HG02970 (cell line): Measurements from ENCODE around the gene SCGB1C1.
A peak's percentile ranks its signal among the peaks of the same experiment; 100 is the strongest.
"Not testable (repeated sequence)": the region's sequence is repeated elsewhere in the genome, so short reads cannot be mapped to it uniquely, and the experiment has no call there.

Experiments
- ATAC-seq: cut with Tn5 transposase; IDR thresholded peaks from one replicate; pipeline ENCODE4 v1.9.1; 2021; ENCODE audit warnings: mild to moderate bottlenecking, moderate library complexity, moderate number of reproducible peaks; ENCODE audit not compliant: unreplicated experiment, low FRiP score

The SCGB1C1 gene

GRCh38 chr11:192674-193128 lies at the start of gene SCGB1C1:
Gene SCGB1C1, plus strand, starts transcription at chr11:193078. Its CDS starts 22 bp downstream, at chr11:193100.
- not testable (repeated sequence) for ATAC-seq

GRCh38 chr11:180242-180641 lies 12.6 kb upstream of the SCGB1C1 start:
- not testable (repeated sequence) for ATAC-seq

- peak; percentile 19 for ATAC-seq
These were observed 3.6 kb upstream of the SCGB1C1 start for GRCh38 chr11:189200-189783.

GRCh38 chr11:189843-190311 lies 3.0 kb upstream of the SCGB1C1 start:
- peak; percentile 79 for ATAC-seq

- ATAC-seq = not testable (repeated sequence)
These were observed 2.3 kb upstream of the SCGB1C1 start for GRCh38 chr11:190546-190945.

GRCh38 chr11:191490-192478 lies 1.1 kb upstream of the SCGB1C1 start:
- ATAC-seq = not testable (repeated sequence)

GRCh38 chr11:193481-193880 lies 603 bp downstream of the SCGB1C1 start:
- not testable (repeated sequence) for ATAC-seq

- no peak for ATAC-seq
These were observed 4.2 kb downstream of the SCGB1C1 start for GRCh38 chr11:196786-197731.

- ATAC-seq = no peak
These were observed 4.9 kb downstream of the SCGB1C1 start for GRCh38 chr11:197741-198235.

- ATAC-seq = no peak
These were observed 5.4 kb downstream of the SCGB1C1 start for GRCh38 chr11:198236-198806.

- ATAC-seq = no peak
These were observed 6.2 kb downstream of the SCGB1C1 start for GRCh38 chr11:199004-199581.

- ATAC-seq = no peak
These were observed 6.9 kb downstream of the SCGB1C1 start for GRCh38 chr11:199782-200181.

- ATAC-seq = no peak
These were observed 7.5 kb downstream of the SCGB1C1 start for GRCh38 chr11:200224-201003.

GRCh38 chr11:201966-202365 lies 9.1 kb downstream of the SCGB1C1 start:
- no peak for ATAC-seq

GRCh38 chr11:202490-202889 lies 9.6 kb downstream of the SCGB1C1 start:
- no peak for ATAC-seq

GRCh38 chr11:203056-203944 lies 10.4 kb downstream of the SCGB1C1 start:
- ATAC-seq = no peak

GRCh38 chr11:203945-204586 lies 11.2 kb downstream of the SCGB1C1 start:
- ATAC-seq = no peak
